CD4-positive, alpha-beta T cell treated with Interleukin-6 for 4 hours (primary cell): Measurements from ENCODE around the gene DZANK1.
"Not testable (repeated sequence)": the region's sequence is repeated elsewhere in the genome, so short reads cannot be mapped to it uniquely, and the experiment has no call there.

ENCODE experiments used
- DNase-seq: peaks from one replicate; pipeline ENCODE4 v3.0.0-alpha.2; 2020; ENCODE audit warnings: mixed read lengths

The DZANK1 gene

GRCh38 chr20:18436847-18437246 lies 30.0 kb downstream of the DZANK1 start:
- no peak for DNase-seq

GRCh38 chr20:18431206-18431605 lies 35.6 kb downstream of the DZANK1 start:
- no peak for DNase-seq

- no peak for DNase-seq
Observed at GRCh38 chr20:18430172-18430826, 36.5 kb downstream of the DZANK1 start.

- DNase-seq: no peak
Observed at GRCh38 chr20:18428490-18429173, 38.2 kb downstream of the DZANK1 start.

- DNase-seq: no peak
Observed at GRCh38 chr20:18427214-18427613, 39.6 kb downstream of the DZANK1 start.

GRCh38 chr20:18421608-18422007 lies 45.2 kb downstream of the DZANK1 start:
- DNase-seq: no peak

DNA sequence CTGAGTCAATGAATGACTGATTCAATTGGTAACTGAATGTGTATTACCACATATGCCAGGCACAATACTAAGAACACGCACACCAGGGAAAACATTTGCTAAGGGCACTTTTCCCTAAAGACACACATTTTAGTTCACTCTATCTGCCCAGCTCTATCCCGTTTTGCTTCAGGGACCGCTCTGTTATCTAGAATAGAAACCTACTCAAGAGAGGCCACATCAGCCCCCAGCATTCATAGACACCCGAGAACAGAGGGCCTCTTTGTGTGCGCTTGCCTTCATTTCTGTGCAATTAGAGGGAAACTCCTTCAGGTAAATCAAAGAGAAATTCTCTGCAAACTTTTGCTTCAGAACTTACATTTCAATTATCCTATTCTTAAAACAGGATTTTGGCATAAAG lies 50.3 kb downstream of the DZANK1 start:
- no peak for DNase-seq

- DNase-seq: no peak
Observed at GRCh38 chr20:18414140-18414539, 52.7 kb downstream of the DZANK1 start.

DNA sequence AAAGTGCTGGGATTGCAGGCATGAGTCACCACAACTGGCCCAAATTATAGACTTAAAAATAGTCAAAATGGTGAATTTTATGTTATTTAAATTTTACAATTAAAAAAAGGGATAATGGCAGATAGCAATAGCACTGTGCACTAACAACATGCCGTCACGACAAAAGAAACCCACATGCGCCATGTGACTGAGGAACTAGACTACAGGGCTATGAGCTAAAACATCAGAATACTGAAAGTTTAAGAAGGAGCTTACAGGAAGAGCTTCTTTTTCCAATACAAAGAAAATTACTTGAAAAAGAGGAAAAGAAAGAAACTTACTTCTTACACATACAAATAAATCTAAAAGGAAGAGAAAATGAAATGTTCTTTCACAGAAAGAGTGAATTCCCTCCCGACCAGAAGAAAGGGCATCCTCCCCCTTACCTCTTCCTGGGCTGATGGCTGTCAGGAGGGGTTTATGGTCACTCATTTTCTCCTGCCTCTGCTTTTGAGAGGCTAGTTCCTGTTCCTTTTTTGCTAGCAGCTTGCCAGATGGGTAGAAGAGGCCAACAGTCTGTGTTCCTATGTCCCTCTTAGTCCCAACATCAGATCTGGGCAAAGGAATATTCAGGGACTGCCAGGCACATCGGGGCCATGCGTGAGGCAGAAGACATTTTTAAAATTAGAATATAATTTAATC lies 54.5 kb downstream of the DZANK1 start:
- no peak for DNase-seq

DNA sequence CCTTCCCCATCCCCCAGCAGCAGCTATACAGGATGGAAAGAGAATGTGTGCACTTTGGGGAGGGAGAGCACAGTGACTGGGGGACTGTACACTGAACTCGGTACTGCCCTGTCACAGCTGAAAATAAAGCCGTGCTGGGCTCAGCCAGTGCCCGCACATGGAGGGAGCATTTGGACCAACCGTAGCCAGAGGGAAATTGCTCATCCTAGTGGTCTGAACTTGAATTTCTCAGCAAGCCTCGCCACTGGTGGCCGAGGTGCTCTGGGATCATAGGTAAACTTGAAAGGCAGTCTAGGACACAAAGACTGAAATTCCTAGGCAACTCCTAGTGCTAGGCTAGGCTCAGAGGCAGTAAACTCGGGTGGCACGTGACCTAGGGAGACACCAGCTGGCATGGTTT lies 61.0 kb downstream of the DZANK1 start:
- DNase-seq: no peak

- no peak for DNase-seq
Observed at GRCh38 chr20:18404172-18404571, 62.7 kb downstream of the DZANK1 start.

DNA sequence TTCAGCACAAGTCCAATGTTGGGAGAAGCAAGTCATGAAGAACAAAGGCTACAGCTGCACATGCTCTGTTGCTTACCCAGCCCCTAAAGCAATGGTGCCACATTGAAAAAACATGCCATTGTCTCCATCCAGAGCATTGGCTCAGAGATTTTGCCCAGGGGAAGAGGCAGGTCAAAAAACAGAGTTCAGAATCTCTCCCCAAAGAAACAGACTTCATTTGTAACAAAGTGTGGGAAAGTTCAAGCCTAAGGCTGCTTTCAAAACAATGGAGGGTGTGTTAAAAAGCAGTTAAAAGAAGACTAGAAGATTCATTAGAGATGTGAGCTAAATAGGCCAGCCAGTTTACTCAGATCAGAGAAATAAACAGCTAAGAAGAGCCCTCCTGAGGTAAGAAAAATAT lies 63.6 kb downstream of the DZANK1 start:
- no peak for DNase-seq

DNA sequence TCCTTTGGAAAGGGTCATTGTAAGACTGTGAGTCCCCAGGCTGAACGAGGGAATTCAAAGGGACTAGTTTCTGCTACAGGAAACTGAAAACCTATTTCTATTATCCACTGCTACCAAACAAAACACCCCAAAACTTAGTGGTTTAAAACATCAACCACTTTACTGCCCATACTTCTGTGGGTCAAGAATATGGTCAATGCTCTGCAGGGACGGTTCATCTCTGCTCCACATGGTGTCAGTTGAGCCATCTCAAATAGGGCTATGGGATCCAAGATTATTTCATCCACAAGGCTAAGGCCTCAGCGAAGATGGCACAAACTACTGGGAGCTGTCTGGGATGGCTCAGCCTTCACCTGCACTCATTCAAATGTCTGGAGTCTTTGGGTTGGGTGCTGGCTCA lies 65.5 kb downstream of the DZANK1 start:
- DNase-seq: no peak

DNA sequence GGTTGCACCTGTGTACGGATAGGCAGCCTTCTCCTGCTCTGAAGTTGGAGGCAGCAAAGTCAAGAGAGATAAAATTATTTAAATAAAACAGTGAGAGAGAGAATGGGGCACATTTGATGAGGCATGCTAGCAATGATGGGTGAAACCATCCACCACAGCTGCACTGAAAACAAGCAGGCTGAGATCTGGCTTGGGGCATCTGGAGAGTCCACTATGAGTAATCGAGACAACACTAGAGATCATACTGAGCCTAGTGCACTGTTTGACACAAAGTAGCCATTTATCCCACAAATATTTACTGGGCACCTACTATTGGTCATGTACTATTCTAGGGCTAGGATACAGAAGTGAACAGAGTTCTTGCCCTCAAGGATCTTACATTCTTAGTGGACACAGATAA lies 66.4 kb downstream of the DZANK1 start:
- DNase-seq: no peak

DNA sequence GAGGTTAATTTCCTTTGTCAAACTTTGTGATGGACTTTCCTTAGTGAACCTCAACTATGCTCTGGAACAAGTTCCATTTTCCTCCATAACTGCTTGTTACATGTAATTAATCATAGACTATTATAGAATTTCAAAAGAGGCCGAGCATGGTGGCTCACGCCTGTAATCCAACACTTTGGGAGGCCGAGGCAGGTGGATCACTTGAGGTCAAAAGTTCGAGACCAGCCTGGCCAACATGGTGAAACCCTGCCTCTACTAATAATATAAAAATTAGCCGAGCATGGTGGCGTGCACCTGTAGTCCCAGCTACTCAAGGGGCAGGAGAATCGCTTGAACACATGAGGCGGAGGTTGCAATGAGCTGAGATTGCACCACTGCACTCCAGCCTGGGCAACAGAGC lies 68.1 kb downstream of the DZANK1 start:
- not testable (repeated sequence) for DNase-seq

GRCh38 chr20:18397030-18397429 lies 69.8 kb downstream of the DZANK1 start:
- DNase-seq: no peak

DNA sequence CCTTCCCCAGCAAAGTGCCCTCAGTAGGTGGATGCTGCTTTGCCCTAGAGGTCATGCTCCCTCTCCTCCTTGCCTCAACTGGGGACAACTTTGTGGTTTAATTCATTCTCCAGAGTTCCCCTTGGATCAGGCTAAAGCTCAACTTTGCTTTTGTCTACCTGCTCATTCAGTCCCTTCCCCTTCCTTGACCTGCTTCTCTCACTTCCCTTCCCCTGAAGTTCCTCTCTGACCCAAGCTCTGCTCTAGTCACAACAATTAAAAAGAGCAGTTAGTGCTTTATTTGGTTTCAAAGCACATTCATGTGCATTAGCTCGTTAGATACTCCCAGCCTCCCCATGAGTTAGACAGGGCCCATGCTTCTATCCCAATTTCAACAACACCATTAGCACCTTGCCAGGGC lies 71.3 kb downstream of the DZANK1 start:
- DNase-seq: no peak

DNA sequence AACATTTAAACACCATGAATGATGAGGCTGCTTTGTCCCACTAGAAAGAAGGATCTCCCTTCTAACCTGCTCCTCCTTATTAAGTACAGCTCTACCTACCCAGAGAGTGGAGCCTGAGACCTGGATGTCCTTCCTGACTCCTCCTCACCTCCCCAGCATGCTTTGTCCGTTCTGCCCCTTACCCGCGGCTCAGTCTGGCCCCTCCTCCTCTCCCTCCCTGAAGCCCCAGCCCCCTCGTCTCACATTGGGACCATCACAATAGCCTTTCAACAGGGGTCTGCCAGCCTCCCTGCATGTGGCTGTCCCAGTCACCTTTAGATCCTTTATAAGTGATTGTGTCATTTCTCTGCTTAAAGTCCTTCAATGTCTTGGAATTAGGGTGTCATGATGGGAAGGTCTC lies 72.5 kb downstream of the DZANK1 start:
- no peak for DNase-seq

GRCh38 chr20:18391686-18392085 lies 75.1 kb downstream of the DZANK1 start:
- DNase-seq: no peak

GRCh38 chr20:18390201-18390600 lies 76.6 kb downstream of the DZANK1 start:
- DNase-seq: no peak

DNA sequence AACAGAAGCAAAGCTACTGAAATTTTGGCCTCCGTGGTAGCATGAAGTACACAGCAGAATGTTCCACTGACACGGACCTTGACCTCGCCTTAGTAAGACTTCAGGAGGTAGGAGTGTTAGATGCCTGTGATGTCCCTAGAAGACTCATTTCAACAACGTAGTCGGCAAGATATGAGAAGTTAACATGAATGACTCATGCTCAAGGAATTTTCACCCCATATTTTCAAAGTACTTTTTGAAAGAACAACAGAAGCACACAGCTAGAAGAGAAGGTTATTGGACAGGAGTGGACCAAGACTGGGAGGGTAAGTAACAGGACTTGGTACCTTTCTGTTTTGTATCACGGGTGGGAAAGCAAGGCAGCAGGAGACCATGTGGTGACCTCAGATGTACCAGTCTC lies 78.0 kb downstream of the DZANK1 start:
- no peak for DNase-seq

- no peak for DNase-seq
Observed at GRCh38 chr20:18380908-18381529, 85.8 kb downstream of the DZANK1 start.

GRCh38 chr20:18377896-18378481 lies 88.8 kb downstream of the DZANK1 start:
- DNase-seq: no peak
